SKM-1 (cell line): ENCODE results near the gene LRMDA.

Experiments used
- DNase-seq: peaks from one replicate; lab custom pipeline; 2025; ENCODE audit not compliant: unreplicated experiment; lab: John Stamatoyannopoulos, UW

The LRMDA gene

DNA sequence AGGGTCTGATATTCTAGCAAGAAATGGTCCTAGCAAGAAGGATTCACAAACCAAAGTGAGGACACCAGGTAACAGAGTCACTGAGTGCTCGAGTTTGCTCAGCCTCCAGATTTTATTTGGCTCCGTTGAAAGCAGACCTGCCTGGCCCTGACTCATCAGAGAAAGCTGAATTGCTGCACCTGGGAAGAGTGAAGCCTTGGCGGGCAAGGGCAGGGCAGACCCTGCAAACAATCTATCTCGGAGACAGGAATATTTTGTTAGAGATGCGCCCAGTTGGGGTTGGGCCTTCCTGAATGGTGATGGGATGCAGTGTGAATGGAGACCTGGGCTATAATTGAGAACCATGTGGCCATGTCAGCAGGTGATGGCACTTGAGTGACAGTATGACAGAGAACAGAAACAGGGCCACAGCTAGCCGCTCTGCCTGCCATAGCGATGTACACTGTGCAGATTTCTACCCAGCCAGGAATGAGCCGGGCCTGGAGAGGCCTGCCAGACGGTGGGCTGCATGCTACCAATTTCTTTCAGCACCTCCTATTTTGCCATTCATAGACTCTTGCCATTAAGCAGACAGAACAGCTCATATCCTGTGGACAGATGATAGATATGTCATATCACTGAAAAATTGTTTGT lies 744.2 kb downstream of the LRMDA start:
- no peak for DNase-seq

GRCh38 chr10:76176166-76176550 lies 744.7 kb downstream of the LRMDA start:
- no peak for DNase-seq

GRCh38 chr10:76177936-76178335 lies 746.5 kb downstream of the LRMDA start:
- DNase-seq, result no peak

DNA sequence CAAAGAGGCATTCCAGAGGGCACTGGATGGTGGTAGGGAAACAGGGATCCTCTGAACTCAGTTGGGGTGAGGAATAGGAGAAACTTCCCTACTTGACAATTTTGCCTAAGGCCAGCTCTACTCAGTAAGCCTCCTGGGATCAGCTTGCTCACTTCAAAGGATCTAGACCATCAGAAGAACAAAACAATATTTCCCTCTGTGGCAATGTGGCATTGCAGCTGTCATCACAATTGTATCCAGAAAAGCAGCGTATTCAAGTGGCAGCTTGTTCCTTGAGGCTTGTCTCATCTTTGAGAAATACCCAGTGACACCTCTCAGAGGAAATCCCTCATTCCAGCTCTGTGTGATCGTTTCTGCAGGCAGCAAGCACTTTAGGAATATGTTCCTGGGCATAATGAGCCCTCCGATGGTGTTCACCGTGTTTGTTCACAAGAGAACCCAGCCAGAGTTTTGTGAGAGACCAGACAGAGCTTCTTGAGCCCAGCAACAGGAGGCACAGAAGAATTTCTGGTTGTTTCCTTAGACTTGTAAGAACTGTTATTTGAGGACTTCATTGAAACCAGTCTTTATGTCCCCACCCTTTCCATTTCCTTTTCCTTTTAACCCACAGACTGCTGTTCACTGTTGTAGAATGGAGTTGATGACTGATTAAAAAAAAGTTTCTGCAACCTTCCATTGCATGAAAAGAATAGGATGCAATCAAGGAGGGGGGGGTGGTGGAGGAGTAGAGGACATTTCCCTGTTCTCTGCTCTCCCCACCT lies 747.3 kb downstream of the LRMDA start:
- DNase-seq, result no peak

DNA sequence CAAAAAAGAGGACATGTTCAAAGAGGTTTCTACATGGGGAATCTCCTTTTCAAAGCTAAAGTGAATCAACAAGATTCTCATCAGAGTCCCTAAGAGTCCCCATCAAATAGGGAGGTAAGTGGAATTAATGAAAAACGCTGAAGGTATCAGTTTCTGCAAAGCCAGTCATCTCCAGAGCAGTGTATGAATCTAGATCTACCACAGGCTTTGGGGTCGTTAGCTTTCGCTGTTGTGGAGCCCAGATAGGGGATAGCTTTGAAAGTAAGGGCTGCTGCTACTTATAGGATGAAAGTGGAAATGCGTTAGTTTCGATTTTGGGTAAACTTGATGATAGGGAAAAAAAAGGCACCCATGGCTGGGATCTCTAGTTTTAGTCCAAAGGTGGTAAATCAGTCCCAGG lies 748.4 kb downstream of the LRMDA start:
- DNase-seq, result no peak

DNA sequence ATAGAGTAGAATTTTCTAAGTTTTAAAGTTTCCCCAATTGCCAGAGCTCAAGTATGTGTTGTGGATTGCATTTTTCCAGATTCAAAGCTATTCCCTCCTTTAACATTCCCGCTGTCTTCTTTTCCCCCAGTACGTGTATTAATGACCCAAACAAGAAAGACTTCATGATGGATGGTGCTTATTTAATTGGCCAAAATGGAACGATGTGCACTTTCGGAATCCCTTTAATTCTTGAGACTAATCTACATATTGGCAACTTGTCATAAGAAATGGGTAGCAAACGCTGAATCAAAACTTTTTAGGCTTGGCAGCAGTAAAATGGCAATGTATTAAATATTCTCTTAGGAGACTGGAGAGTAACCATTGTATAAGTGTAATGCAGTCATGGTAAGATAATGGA lies 753.2 kb downstream of the LRMDA start:
- DNase-seq, result no peak

- DNase-seq, result no peak
Measured at GRCh38 chr10:76185471-76186301, 754.3 kb downstream of the LRMDA start.

DNA sequence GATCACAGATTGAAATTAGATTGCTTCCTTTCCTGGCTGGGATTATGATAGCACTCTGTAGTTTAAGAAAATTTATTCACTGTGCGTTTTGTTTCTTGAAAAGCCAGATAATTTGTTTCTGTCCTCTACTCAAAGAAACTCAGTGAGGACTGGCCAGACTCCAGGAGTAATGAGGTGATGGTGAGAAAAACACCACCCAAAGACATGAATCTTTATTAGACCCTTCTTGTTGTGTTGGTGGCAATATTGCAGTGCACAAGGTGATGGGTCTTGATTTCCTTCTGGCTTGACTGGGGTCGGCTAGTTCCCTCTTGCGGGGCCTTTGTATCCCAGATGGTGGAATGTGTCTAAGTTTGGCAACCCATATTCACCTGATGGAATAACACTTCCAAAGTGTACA lies 756.8 kb downstream of the LRMDA start:
- DNase-seq, result no peak

DNA sequence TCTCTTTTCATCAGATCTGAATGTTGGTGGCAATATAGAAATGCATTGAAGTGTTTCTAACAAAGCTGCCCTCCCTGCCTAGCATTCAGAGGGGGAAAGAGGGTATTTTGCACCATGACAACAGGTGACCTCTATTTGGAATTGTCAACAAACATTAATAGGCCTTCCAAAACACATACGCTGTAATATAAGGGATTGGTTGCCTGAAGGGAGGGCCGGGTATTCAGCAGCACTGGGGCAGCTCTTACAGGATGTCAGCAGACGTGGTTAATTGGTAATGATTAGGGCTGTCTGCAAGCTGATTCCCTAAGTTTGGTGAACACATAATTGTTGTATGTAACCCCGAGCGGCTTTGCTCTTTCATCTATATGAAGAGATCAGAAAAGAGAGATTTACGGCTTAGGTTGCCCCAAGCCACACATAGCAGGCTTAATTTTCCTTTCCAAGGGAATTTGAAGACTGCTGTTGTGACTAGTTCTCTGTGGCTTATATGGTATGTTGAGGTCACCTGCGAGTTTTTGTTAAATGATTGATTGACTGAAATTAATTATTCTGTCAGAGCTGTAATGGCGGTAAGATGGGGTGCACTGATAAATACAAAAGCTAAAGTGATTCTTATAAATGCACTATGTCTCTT lies 759.3 kb downstream of the LRMDA start:
- DNase-seq, result no peak

DNA sequence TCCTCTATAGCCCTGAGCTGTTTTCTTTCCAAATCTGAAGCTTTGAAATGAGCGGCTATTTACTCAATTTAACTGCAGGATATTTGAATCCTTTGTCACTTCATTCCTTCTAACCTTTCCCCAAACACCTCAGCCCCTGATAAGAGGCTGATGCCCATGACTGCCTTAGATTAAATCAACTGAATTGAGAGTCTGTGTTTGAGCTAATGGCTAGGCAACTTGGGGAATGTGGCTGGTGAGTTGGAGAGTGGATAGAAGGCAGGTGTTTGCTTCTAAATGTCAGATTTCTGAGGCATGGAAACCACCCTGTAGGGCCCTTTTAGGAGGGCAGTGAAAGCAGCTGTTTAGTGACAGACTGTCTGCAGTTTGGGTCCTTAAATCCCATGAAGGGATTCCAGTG lies 759.9 kb downstream of the LRMDA start:
- no peak for DNase-seq

- no peak for DNase-seq
Measured at GRCh38 chr10:76192151-76192550, 760.7 kb downstream of the LRMDA start.

- DNase-seq, result no peak
Measured at GRCh38 chr10:76192694-76193320, 761.4 kb downstream of the LRMDA start.

DNA sequence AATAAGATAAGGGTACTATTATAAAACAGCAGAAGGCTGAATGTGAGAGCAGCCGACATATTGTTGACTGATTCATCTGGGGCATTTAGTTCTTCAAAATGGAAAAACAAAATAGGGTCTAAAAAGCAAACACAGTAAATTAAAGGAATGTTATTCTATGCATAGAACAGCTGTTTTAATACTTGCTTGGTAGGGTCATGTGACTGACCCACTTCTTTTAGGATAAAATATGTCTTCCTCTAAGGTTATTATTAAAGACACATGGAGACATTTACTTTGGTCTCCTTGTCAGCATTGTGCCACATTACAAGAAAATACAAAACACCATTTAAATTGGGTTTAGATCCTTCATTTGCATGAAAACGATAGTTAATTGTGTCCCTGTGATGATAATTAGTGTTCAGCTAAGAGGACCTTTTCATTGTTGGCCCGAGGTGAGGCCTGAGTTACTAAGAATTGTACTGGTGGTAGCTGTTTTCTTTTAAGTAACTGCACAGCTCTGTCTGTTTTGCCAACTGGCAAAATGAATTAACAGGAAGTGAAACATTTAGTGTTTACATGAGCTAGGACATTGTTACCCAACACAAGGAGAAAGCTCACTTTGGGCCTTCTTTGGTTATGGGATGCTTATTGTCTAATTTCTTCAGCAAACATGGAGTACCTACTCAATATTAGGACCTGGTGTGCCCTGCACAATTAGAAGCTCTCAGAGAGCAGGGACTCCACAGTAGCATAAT lies 764.4 kb downstream of the LRMDA start:
- DNase-seq, result no peak

- DNase-seq, result no peak
Measured at GRCh38 chr10:76197293-76197692, 765.9 kb downstream of the LRMDA start.

GRCh38 chr10:76198287-76199035 lies 767.0 kb downstream of the LRMDA start:
- DNase-seq, result no peak

GRCh38 chr10:76201962-76202361 lies 770.5 kb downstream of the LRMDA start:
- no peak for DNase-seq

- DNase-seq, result no peak
Measured at GRCh38 chr10:76202777-76203176, 771.4 kb downstream of the LRMDA start.

GRCh38 chr10:76205361-76205760 lies 773.9 kb downstream of the LRMDA start:
- no peak for DNase-seq

DNA sequence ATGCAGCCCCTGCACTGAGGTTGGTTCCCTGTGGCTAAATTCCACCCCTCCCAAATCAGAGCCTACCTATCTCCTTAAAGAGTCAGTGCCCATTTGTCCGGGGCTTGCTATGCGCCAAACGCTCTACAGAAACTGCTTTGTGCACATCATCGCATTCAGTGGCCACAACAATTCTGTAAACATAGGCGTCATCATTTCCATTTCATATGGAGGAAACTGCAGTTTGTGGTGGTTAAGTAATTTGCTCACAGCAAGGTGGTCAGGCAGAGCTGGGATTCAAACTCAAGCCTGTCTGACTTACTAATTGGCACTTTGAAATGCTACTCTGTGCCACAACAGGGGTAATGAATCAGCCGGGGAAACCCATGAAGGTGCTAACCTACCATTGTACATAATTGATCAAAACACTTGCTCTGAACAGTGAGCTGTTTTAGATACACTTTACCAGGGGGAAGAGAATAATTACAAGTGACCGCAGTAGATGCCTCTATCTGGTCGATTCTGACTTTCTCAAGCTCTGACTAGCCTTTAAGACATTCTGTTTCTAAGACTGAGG lies 775.5 kb downstream of the LRMDA start:
- no peak for DNase-seq
